MM.1S (cell line): ENCODE data around the gene RBM15B.

Source experiments
- CTCF ChIP-seq: fragments of 300-600 bp; sonication (generic); IDR thresholded peaks from 2 replicates; pipeline ENCODE4 v1.5.1; 2016; ENCODE audit warnings: antibody characterized with exemption, low read length, mixed read lengths
- EZH2 ChIP-seq: fragments of 300-600 bp; sonication (generic); optimal IDR thresholded peaks from 2 replicates; pipeline ENCODE3; 2017; ENCODE audit warnings: low read depth, mild to moderate bottlenecking, antibody characterized with exemption, low read length, mixed read lengths

DNA sequence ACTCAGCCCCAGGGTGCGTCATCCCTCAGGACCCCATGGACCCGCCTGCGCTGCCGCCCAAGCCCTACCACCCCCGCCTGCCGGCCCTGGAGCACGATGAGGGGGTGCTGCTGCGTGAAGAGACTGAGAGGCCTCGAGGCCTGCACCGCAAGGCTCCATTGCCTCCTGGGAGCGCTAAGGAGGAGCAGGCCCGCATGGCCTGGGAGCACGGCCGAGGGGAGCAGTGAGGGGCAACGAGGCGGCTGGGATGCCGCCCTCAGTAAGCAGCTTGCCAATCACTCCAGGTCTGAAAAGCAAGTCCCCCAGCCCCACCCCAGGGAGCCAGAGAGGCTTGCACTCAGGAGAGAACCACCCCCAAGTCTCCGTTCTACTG is 9.8 kb upstream of the RBM15B start:
- TF ChIP-seq CTCF (no peak), EZH2 (no peak)
